ENCODE data around the gene DOCK6. TPM values are rescaled to one million over a fixed set of nuclear protein-coding genes. Genes with fewer than 3 reads are reported as not detected.

DOCK6 gene
- total RNA-seq, 1 experiment from 2014 or later, result 29.4 TPM

- no TSS peak for BruUV-seq (replicated peaks)
- H3K36me3 ChIP-seq (ENCODE audit: low read depth, low read length), result peaks cover 22% of the 10 kb centered on the region
- POLR2A ChIA-PET (ENCODE audit: unreplicated experiment), result no interaction called here
- TF ChIP-seq EZH2 (IDR thresholded peaks at IDR 0.05; ENCODE audit: low read length, unreplicated experiment) (no peak), EZH2phosphoT487 (IDR thresholded peaks at IDR 0.05; ENCODE audit: borderline replicate concordance, low read length) (no peak), CTCF (conservative IDR thresholded peaks at IDR 0.05; ENCODE audit: low read depth, low read length) (no peak)
- intact Hi-C loops (cut with micrococcal nuclease), result no loop called here
- no peak overlapping the region for H3K27ac ChIP-seq (ENCODE audit: low read length)
- H3K4me3 ChIP-seq (ENCODE audit: low read length), result no peak overlapping the region
- H3K9me2 ChIP-seq (replicated peaks; ENCODE audit: low read length), result no peaks in the 10 kb centered on the region
- peaks cover 5% of the 10 kb centered on the region; the same call in 1 of the 2 replicates for H3K4me1 ChIP-seq (ENCODE audit: insufficient read depth, low read length)
- ATAC-seq (no peak), DNase-seq (no peak)
- H3K27me3 ChIP-seq (ENCODE audit: low read length), result no peaks in the 10 kb centered on the region
- H3K4me2 ChIP-seq (ENCODE audit: low read length), result no peak overlapping the region
- H3K9ac ChIP-seq (ENCODE audit: low read length), result no peak overlapping the region
- CTCF ChIA-PET, result no interaction called here
- H3K79me2 ChIP-seq (ENCODE audit: low read length), result peaks cover 3% of the 10 kb centered on the region
- no peaks in the 10 kb centered on the region for H3F3A ChIP-seq (ENCODE audit: low read length, unreplicated experiment)
- H2AFZ ChIP-seq (ENCODE audit: low read length), result no peak overlapping the region
- H3K9me3 ChIP-seq (ENCODE audit: low read length), result no peaks in the 10 kb centered on the region
- H4K20me1 ChIP-seq (ENCODE audit: low read length), result no peaks in the 10 kb centered on the region
Measured at GRCh38 chr19:11190501-11190900, 71.8 kb downstream of the DOCK6 start.

GRCh38 chr19:11187441-11187840 lies 74.9 kb downstream of the DOCK6 start:
- Histone ChIP-seq H4K20me1 (ENCODE audit: low read length) (no peaks in the 10 kb centered on the region), H3K9me2 (replicated peaks; ENCODE audit: low read length) (no peaks in the 10 kb centered on the region), H3K9me3 (ENCODE audit: low read length) (no peaks in the 10 kb centered on the region), H3F3A (ENCODE audit: low read length, unreplicated experiment) (no peaks in the 10 kb centered on the region), H3K27me3 (ENCODE audit: low read length) (no peaks in the 10 kb centered on the region), H2AFZ (ENCODE audit: low read length) (no peak overlapping the region), H3K9ac (ENCODE audit: low read length) (no peak overlapping the region), H3K27ac (ENCODE audit: low read length) (no peak overlapping the region), H3K36me3 (ENCODE audit: low read depth, low read length) (peaks cover 18% of the 10 kb centered on the region), H3K4me3 (ENCODE audit: low read length) (no peak overlapping the region), H3K79me2 (ENCODE audit: low read length) (no peaks in the 10 kb centered on the region), H3K4me1 (ENCODE audit: insufficient read depth, low read length) (no peaks in the 10 kb centered on the region), H3K4me2 (ENCODE audit: low read length) (no peak overlapping the region)
- ATAC-seq, result no peak
- no TSS peak for BruUV-seq (replicated peaks)
- CTCF ChIA-PET, result interaction anchor here (0.6 kb wide), 1 partner anchor 16 kb away, joined by 3 read pairs; no protein-coding TSS in a partner anchor
- POLR2A ChIA-PET (ENCODE audit: unreplicated experiment), result no interaction called here
- no peak for TF ChIP-seq EZH2 (IDR thresholded peaks at IDR 0.05; ENCODE audit: low read length, unreplicated experiment)
- TF ChIP-seq CTCF (conservative IDR thresholded peaks at IDR 0.05; ENCODE audit: low read depth, low read length), result no peak
- no peak for TF ChIP-seq EZH2phosphoT487 (IDR thresholded peaks at IDR 0.05; ENCODE audit: borderline replicate concordance, low read length)
- no peak for DNase-seq
- intact Hi-C loops (cut with micrococcal nuclease), result no loop called here

GRCh38 chr19:11182994-11183393 lies 79.3 kb downstream of the DOCK6 start:
- TF ChIP-seq EZH2 (IDR thresholded peaks at IDR 0.05; ENCODE audit: low read length, unreplicated experiment) (no peak), CTCF (conservative IDR thresholded peaks at IDR 0.05; ENCODE audit: low read depth, low read length) (no peak), EZH2phosphoT487 (IDR thresholded peaks at IDR 0.05; ENCODE audit: borderline replicate concordance, low read length) (no peak)
- BruUV-seq (replicated peaks), result no TSS peak
- POLR2A ChIA-PET (ENCODE audit: unreplicated experiment), result no interaction called here
- H4K20me1 ChIP-seq (ENCODE audit: low read length), result no peaks in the 10 kb centered on the region
- H3K79me2 ChIP-seq (ENCODE audit: low read length), result no peaks in the 10 kb centered on the region
- CTCF ChIA-PET, result no interaction called here
- H2AFZ ChIP-seq (ENCODE audit: low read length), result no peak overlapping the region
- no peaks in the 10 kb centered on the region for H3K27me3 ChIP-seq (ENCODE audit: low read length)
- ATAC-seq, result no peak
- H3K4me3 ChIP-seq (ENCODE audit: low read length), result no peak overlapping the region
- H3F3A ChIP-seq (ENCODE audit: low read length, unreplicated experiment), result no peaks in the 10 kb centered on the region
- peaks cover 7% of the 10 kb centered on the region for H3K4me1 ChIP-seq (ENCODE audit: insufficient read depth, low read length)
- H3K9me3 ChIP-seq (ENCODE audit: low read length), result no peaks in the 10 kb centered on the region
- H3K9me2 ChIP-seq (replicated peaks; ENCODE audit: low read length), result no peaks in the 10 kb centered on the region
- H3K4me2 ChIP-seq (ENCODE audit: low read length), result no peak overlapping the region
- H3K27ac ChIP-seq (ENCODE audit: low read length), result no peak overlapping the region
- H3K36me3 ChIP-seq (ENCODE audit: low read depth, low read length), result peaks cover 10% of the 10 kb centered on the region
- H3K9ac ChIP-seq (ENCODE audit: low read length), result no peak overlapping the region
- intact Hi-C loops (cut with micrococcal nuclease), result no loop called here
- DNase-seq, result no peak

Data from PC-3 (cell line).